ENCODE results near the gene LAMB1.

DNA sequence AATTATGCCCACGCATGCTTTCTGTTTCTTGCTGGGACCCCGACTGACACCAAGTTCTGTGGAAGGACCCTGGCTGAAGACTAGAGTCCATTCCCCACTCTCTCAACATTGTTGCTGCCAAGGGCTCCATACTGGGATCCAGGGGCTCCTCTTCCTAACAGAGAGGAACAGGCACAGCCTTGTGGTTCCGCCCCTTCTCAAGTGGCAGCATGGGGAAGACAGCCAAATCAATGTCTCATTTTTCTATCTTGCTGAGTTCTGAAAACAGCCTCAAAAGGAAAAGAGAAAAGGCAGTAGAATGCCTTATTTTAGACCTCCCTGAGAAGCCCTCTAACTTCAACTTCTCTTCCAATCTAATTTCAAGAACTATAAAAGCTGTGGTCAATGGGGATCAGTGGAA is 23.7 kb upstream of the LAMB1 start:
- TF ChIP-seq POLR2A (IDR thresholded peaks at IDR 0.05; ENCODE audit: low read depth, low read length) (no peak), POLR2AphosphoS5 (IDR thresholded peaks at IDR 0.05; ENCODE audit: low read depth, low read length) (no peak)
